Measurements from ENCODE around the gene RPL7L1.
"Not testable (repeated sequence)": the region's sequence is repeated elsewhere in the genome, so short reads cannot be mapped to it uniquely, and the experiment has no call there.

RPL7L1 gene

DNA sequence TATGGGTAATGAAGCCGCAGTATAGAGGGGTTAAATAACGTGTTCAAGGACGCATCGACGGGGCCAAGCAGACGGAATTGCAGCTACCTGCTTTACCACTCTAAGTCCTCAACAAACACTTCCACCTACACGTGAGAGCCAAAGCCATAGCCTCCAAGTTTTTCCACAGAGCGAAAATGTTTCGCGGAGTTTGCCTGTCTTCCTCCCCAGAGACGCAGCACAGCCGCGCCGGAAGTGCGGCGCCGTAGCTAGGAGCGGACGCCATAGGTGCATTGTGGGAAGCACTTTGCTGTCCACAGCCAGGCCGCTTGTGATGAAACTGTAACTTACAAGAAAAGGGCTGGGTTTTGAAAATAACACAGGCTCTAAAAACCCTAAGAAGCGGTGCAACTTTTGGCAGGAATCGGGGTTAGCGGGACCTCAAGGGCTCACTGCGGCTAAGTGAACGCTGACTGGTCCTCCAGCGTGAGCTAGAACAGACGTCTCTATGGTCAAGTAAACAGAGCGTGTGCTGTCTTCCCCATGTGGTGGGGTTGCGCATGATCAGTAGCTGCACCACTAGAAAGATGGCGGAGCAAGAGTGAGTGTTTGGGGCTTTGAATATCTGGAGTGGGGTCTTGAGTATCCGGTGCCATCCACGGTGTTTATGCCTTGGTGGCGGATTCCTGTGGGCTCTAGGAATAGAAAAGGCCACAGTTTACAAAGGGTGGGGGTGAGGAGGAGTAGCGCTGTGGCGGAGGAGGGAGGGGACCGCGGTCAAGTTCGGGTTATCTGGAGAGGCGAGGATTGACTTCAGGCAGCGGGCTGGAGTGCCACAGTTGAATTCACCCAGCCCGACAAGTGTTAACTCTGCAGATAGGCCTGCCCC lies at the start of gene RPL7L1:
Gene RPL7L1, plus strand, starts transcription at position 245 of the 868 bp plus-strand sequence. Its CDS starts 295 bp downstream, at position 540.
- peak; percentile 61 for DNase-seq (ENCODE audit: low read depth, low spot score)

DNA sequence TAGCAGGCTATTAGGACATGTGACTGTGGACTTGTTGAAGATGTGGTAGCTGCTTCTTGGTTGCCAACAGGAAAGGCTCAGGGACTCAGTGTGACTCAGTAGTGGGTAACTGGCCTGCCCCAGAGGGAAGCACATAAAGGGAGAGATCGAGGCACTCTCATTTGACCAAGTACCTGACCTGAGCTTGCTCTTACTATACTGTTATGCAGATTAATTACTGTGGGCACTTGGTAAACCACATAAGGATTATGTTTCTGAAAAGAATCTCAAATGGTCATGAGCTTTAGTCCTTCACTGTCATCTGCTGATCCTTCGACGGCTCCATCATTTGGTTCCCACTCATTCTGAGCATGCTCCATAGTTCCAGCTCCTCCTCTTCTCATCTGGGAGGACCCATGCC lies 48.2 kb upstream of the RPL7L1 start:
- DNase-seq (ENCODE audit: low read depth, low spot score) = no peak

DNA sequence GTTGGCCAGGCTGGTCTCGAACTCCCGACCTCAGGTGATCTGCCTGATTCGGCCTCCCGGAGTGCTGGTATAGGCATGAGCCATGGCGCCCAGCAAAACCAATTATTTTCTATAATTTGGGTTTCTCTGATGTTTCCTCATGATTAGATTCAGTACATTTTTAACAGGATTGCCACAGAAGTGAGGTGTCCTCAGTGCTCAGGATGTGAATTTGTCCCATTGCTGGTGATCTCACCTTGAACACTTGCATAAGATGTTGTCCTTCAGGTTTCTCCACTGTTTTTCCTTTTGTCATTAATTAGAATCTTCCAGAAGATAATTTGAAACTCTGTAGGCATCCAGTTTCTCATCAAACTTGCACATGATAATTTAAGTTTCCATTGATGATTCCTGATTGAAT lies 45.4 kb upstream of the RPL7L1 start:
- DNase-seq (ENCODE audit: low read depth, low spot score) = no peak

DNA sequence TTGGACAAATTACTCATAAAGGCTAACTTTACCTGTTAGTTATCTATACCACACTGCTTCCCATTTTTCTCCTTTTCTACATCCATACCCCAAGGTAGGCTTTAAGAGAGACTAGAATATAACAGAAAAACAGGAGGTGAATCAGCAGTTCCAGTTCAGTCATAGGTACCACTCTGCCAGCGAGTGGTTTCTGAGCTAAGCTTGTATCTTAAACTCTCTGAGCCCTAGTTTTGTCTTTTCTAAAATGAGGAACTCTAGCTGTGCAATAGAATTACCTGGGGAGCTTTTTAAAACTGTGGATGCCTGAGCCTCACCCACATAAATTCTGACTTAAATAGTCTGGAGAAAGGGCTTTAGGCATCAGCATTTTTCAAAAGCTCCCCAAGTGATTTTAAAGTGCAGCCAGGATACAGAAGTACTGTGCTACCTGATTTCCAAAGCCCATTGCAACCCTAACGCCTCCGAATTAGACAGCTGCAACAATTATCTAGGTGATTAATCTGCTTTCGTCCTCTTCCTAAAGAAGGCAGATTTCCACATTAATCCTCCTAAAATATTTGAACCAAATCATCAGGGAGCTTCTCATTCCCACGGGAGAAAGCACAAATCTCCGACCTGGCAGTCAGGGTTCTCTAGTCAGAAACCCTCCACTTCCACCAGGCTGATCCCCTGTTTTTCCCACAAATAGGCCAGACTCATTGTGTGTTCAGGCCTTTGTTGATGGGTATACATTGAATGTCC lies 37.4 kb upstream of the RPL7L1 start:
- DNase-seq (ENCODE audit: low read depth, low spot score) = no peak

DNA sequence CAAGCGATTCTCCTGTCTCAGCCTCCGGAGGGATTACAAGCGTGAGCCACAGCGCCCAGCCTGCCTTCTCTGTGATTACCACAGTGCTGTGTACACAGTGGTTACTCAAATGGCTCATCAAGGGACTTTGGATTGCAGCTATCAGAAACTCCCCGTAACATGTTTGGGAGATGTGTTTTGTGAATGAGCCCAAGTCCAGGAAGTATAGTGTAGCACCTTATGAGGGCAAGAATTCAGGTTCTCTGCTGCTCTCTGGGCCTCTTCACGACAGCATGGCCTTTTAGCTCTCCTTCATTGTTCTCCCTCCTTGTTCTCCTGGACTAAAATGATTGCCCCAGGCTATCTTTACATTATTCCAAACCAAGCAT lies 34.1 kb upstream of the RPL7L1 start:
- no peak for DNase-seq (ENCODE audit: low read depth, low spot score)

DNA sequence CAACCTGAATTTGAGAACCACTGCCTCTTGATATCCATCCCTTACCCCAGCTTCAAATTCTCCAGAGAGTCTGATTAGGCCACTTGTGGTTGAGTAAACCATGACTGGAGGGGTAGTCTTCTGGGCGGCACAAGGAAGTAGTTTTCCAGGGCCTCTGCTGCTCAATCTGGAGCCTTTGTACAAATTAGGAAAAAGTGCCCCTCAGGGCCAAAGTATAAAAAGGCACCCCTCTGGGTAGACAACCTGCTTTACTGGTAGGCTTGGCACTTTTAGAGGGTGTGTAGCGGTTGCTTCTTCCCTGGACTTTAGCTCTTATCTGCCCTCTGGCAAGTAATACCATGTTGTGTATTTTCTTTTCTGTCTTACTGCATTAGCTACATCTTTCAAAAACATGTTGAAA lies 32.9 kb upstream of the RPL7L1 start:
- DNase-seq (ENCODE audit: low read depth, low spot score) = no peak

DNA sequence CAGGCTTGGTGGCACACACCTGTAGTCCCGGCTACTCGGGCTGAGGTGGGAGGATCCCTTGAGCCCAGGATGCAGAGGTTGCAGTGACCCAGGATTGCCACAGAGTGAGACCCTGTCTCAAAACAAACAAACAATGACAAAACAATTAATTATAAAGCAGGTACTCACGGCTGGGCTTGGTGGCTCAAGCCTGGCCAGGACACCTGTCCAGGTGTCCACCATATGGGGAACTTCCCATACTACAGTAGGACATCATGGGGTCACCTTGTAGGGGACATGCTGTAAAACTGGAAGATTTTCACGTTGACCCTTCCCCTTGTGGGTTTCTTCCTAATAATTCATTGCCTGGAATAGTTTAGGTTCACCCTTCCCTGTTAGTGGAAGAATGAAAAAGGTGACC lies 30.7 kb upstream of the RPL7L1 start:
- no peak for DNase-seq (ENCODE audit: low read depth, low spot score)

DNA sequence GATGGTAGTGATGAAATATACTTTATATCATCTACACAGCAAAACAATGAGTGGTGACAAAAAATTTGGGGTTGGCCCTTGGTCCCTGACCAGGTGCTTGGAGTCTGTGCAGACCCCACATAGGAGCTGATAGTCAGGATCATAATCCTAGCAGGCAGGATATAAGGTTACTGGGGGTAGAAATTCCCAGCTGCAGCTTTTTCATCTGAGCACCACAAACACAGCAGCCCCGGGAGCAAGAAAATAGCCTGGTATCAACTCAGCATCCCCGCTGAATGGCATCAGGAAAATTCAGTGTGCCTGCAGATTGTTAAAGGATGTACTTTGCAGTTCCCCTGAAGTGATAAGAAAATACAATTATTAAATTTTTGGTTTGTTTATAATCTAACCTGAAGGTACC lies 27.8 kb upstream of the RPL7L1 start:
- no peak for DNase-seq (ENCODE audit: low read depth, low spot score)

DNA sequence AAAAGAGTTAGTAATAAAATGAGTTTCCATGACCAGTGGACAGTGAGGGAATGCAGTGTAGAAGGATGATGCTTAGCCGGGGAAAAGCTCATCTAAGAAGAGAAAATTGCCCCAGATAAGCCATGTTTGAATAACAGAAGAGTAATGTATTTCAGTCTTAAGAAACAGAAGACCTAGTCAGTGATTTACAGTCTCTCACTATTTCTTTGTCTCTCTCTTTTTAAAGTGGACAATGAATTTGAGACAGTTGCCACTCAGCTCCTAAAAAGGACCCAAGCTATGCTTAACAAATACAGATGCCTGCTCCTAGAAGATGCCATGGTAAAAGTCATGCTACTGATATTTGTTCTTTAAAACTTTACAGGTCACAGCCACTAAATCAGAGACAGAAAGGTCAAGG lies 19.4 kb upstream of the RPL7L1 start:
- DNase-seq (ENCODE audit: low read depth, low spot score) = no peak

DNA sequence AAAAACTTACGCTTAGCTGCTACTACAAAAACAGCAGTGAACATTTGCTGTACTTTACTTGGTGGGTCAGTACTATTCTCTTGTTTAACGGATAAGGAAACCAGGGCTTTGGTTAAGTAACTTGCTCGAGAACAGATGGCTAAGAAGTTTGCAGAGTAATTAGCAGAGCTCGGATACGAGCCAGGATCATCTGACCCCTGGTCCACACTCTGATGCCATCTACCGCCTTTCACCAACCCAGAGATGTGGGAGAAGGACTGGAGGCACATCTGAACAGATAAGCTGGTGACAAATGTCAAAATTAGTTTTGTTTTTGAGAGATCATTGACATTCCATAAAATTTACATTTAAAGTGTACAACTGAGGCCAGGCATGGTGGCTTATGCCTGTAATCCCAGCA lies 18.9 kb upstream of the RPL7L1 start:
- no peak for DNase-seq (ENCODE audit: low read depth, low spot score)

DNA sequence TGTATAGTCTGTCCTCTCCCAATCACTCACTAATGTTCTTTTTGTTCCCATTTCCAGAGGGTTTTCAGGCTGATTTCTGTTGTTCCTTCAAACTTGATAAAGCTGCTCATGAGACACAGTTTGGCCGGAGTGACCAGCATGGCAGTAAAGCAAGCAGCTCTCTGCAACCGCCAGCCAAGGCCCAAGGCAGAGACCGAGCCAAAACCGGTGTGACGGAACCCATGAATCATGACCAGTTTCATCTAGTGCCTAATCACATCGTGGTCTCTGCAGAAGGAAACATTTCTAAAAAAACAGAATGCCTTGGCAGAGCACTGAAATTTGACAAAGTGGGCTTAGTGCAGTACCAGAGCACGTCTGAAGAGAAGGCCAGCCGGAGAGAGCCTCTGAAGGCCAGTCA lies 14.8 kb upstream of the RPL7L1 start:
- no peak for DNase-seq (ENCODE audit: low read depth, low spot score)

DNA sequence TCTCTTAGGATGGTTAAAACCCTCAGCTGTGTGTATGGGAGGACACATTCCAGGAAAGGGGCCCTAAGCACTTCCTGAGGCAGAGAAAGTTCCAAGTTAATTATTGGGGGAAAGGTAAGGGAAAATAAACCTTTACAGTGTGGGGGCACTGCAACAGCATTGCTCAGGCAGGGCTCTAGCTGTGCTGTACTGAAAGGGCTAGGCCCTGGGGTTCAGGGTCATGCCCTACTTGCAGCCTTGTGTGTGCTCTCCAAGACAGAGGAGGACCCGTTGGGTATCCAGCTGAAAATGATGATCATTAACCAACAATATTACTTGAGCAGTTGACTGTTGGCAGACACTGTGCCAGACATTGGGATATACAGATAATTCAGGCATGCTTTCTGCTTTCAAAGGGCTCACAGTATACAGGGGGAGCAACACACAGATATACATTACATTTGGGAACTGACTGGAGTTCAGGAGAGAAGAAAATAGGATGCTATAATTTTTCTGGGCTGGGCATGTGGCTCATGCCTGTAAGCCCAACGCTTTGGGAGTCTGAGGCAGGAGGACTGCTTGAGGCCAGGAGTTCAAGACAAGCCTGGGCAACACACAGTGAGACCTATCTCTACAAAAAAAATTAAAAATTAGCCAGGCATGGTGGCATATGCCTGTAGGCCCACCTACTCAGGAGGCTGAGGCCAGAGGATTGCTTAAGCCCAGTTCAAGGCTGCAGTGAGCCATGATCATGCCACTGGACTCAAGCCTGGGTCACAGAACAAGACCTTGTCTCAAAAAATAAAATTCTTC lies 9.1 kb upstream of the RPL7L1 start:
- DNase-seq (ENCODE audit: low read depth, low spot score) = no peak

DNA sequence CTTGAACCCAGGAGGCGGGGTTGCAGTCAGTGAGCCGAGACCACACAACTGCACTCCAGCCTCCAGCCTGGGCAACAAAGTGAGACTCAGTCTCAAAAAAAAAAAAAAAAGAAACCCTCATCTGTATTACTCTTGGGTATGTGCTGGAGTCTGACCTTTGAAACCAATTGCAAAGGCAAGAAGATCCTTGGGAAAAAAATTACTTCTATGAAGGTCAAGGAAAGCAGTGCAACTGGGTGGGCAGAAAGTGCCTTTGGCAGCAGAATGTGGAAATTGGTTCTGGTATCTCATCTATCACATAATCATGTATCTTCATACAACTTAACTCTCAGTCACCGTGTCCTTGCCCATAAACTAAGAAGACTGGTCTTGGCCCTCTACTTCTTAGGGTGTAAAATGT lies 7.7 kb upstream of the RPL7L1 start:
- no peak for DNase-seq (ENCODE audit: low read depth, low spot score)

DNA sequence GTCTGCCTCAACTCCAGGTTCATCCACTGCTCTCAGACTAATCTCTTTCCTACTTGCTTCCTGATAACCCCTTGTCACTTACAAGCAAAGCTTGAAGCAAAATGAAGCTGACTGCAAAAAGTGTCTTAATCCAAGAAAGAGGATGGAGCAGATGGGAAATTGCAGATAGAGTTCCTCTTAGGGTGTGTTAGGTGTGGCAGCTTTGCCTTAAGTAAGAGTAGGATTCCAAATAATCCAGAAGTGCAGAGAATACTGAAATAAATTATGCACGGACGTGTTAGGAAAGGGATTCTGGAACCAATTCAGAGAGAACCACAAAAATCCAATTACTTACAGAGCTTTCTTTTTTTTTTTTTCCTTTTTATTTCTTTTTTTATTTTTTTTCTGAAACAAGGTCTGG lies 6.1 kb upstream of the RPL7L1 start:
- no peak for DNase-seq (ENCODE audit: low read depth, low spot score)

DNA sequence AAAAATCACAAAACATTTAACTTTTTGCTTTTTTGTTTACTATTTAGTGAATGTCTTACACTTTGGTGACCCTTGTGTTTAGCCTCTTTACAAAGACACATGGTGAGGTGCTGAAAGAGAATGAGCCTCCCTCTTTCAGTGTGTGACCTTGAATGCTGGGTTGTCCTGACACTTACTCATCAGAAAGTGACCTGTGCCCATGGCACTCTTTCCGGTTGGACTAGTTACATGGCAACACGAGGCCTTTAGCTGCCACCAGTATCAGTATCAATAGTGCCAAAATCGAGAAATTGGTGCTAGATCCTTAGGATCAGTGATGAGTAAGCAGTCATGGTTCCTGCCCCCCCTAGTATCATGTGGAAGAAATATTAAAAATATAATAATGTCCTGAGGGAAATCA lies 1.7 kb upstream of the RPL7L1 start:
- no peak for DNase-seq (ENCODE audit: low read depth, low spot score)

DNA sequence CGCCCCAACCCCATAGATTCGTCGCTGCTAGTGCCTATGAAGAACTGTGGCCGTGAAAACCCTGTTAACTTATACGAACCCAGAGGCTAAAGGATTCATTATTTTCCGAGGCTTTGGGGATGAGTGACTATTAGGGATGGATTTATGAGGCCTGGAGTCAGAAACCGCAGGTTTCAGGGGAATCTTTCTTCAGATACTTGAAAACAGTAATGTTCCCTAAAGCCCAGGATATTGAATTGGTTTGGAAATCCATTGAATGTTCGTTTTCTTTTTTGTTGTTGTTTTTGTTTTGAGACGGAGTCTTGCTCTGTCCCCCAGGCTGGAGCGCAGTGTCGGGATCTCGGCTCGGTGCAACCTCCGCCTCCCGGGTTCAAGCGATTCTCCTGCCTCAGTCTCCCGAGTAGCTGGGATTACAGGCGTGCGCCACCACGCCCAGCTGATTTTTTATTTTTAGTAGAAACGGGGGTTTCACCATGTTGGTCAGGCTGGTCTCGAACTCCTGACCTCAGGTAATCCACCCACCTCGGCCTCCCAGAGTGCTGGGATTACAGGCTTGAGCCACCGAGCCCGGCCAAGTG lies 913 bp downstream of the RPL7L1 start:
- DNase-seq (ENCODE audit: low read depth, low spot score) = not testable (repeated sequence)

DNA sequence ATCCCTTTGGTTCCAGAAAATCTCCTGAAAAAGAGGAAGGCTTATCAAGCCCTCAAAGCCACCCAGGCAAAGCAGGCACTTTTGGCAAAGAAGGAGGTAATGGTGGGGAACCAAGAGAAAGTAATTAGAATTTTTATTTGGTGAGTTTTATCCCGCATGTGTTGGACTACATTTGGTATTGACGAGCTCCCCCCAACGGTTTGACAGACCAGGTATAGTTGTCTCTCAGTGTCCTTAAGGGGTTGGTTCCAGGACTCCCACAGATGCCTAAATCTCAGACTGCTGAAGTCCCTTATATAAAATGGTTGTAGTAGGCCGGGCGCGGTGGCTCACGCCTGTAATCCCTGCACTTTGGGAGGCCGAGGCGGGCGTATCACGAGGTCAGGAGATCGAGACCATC lies 1.5 kb downstream of the RPL7L1 start:
- DNase-seq (ENCODE audit: low read depth, low spot score) = not testable (repeated sequence)

DNA sequence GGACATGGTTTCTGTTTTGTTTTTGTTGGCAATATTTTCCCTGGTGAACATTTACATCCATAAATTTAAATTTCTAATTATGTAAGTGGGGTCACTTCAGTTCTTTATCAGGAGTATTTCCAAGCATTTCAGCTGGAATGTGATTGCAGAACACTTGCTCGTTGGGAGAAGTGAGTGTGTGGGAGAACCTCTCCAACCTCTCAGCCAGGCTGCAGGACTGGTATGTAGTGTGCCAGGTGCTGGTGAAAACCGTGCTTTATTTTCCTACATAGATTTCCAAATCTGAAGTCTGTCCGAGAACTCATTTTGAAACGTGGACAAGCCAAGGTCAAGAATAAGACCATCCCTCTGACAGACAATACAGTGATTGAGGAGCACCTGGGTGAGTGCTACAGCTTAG lies 6.3 kb downstream of the RPL7L1 start:
- no peak for DNase-seq (ENCODE audit: low read depth, low spot score)

DNA sequence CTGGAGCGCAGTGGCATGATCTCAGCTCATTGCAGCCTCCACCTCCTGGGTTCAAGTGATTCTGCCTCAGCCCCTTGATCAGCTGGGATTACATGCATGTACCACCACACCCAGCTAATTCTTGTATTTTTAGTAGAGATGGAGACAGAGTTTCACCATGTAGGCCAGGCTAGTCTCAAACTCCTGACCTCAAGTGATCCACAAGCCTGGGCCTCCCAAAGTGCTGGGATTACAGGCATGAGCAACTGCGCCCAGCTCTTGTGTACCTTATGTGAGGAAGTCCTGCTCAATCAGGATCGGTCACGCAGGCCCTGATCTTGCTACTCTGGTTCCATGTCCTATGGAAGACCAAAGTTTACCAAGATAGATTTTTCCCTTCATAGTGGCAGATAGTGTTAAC lies 8.8 kb downstream of the RPL7L1 start:
- not testable (repeated sequence) for DNase-seq (ENCODE audit: low read depth, low spot score)

DNA sequence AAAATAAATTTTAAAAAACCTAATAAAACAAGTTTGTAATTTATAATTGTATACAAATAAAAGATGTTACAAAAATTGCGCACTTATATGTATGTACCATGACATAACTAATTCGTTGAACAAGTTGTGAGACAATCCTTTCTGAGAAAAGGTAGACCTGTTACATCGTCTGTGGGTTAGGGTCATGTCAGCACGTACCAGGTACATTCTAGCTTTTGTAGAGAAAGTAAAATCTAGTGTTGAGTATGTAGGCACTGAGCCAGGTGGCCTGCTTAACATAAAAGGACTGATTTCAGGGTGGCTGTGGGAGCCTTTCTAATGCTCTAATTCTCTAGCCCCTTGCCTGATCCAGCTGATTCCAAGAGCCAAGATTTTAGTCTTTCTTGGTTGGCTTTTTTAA lies 10.4 kb downstream of the RPL7L1 start:
- DNase-seq (ENCODE audit: low read depth, low spot score) = no peak

DNA sequence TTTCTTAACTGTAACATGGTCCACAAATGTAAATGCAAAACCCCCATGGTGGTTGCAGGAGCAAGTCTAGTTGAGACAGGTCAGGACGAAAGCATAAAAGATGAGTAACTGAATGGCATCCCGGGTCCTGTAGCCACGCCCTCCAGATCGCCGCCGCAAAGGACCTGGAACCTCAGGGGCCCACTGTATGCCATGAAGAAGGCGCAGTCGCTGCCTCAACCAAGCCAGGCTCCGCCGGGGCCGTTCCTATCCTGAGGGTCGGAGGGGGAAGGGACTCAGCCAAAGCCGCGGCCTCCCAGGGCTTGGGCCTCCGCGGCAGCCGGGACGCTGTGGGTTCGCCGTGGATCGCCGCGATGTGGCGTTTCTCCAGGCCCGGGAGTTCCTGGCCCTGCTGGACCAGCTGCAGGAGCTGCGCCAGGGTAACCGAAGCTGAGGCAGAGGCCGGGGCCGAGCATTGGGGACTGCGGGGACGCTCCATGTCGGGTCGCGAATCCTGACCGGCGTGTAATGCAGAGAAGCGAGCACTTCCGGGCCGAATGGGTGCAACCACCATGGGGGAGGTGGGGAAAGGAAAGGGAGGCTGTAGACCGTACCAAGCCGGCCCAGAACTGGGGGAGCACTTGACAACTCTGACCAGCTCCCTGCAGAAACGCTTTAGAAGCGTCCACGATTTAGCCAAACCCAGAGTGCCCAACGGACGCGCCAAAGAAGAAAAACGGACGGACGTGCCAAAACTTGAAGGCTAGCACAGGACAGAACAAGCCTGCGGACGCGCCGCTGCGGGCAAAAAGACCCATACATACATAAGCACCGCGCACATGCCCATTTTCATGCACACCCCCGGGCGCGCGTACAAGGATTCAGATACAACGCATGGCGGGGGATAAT lies 11.1 kb downstream of the RPL7L1 start:
- DNase-seq (ENCODE audit: low read depth, low spot score) = peak; percentile 78
